ENCODE data around the gene LIN7A. TPM values are rescaled to one million over a fixed set of nuclear protein-coding genes. Genes with fewer than 3 reads are reported as not detected.

Gene LIN7A
- total and polyA plus RNA-seq, 2 of the 8 experiments (the other 6 are each of a cell fraction or from before 2014, with no cell fraction given), result 5.8 to 22.0 TPM

GRCh38 chr12:80810874-80811273 lies 126.9 kb downstream of the LIN7A start (continued):
- no peak for TF ChIP-seq RXRA (IDR thresholded peaks at IDR 0.05; ENCODE audit: insufficient read depth, low read depth, low read length)
